NCI-H1436 (cell line): ENCODE data around the gene FADS1.

ENCODE experiments used
- DNase-seq: peaks from one replicate; lab custom pipeline; 2025; lab: John Stamatoyannopoulos, UW

FADS1 gene

GRCh38 chr11:61760946-61761345 lies 55.9 kb downstream of the FADS1 start:
- DNase-seq = no peak

GRCh38 chr11:61757213-61757862 lies 59.5 kb downstream of the FADS1 start:
- DNase-seq = no peak

GRCh38 chr11:61756452-61757212 lies 60.2 kb downstream of the FADS1 start:
- DNase-seq = peak; percentile 90

- no peak for DNase-seq
These were observed 60.7 kb downstream of the FADS1 start for GRCh38 chr11:61756147-61756451.

- no peak for DNase-seq
These were observed 62.0 kb downstream of the FADS1 start for GRCh38 chr11:61754534-61755482.

GRCh38 chr11:61753672-61754071 lies 63.1 kb downstream of the FADS1 start:
- DNase-seq = no peak

- no peak for DNase-seq
These were observed 63.8 kb downstream of the FADS1 start for GRCh38 chr11:61752925-61753521.

GRCh38 chr11:61752117-61752924 lies 64.5 kb downstream of the FADS1 start, which contains the start of gene MYRF:
Gene MYRF, plus strand, starts transcription at chr11:61752636. Its CDS starts 109 bp downstream, at chr11:61752745.
- DNase-seq = peak; percentile 52

- no peak for DNase-seq
These were observed 65.4 kb downstream of the FADS1 start for GRCh38 chr11:61751384-61751783.

GRCh38 chr11:61750631-61751273 lies 66.1 kb downstream of the FADS1 start:
- DNase-seq = no peak
